Measurements from ENCODE around the gene CELA2A. TPM values are rescaled to one million over a fixed set of nuclear protein-coding genes. Genes with fewer than 3 reads are reported as not detected.

CELA2A gene
- total RNA-seq, 2 donors from 2014 or later = not detected

GRCh38 chr1:15446212-15446611, 10.3 kb upstream of the CELA2A start:
- Histone ChIP-seq H3K9ac (ENCODE audit: extremely low read depth, low read length, poor library complexity, severe bottlenecking) (no peak overlapping the region), H3K27me3 (ENCODE audit: control insufficient read depth, insufficient read depth, low read length, poor library complexity, severe bottlenecking) (no peaks in the 10 kb centered on the region), H3K27ac (ENCODE audit: low read depth, low read length) (no peak overlapping the region), H3K9me3 (ENCODE audit: control insufficient read depth, low read length) (no peaks in the 10 kb centered on the region), H3K36me3 (ENCODE audit: control insufficient read depth, insufficient read depth, low read length) (no peaks in the 10 kb centered on the region), H3K4me1 (ENCODE audit: control insufficient read depth, insufficient read depth, low read length) (no peaks in the 10 kb centered on the region), H3K4me3 (ENCODE audit: low read length) (no peak overlapping the region)
- Mint-ChIP-seq H3K36me3 (ENCODE audit: low read depth) (no peaks in the 10 kb centered on the region), H3K4me1 (no peaks in the 10 kb centered on the region), H3K27ac (no peak overlapping the region), H3K27me3 (ENCODE audit: insufficient read depth) (no peaks in the 10 kb centered on the region), H3K9me3 (peaks cover 4% of the 10 kb centered on the region), H3K4me3 (no peak overlapping the region)
- TF ChIP-seq, protein P1, sequence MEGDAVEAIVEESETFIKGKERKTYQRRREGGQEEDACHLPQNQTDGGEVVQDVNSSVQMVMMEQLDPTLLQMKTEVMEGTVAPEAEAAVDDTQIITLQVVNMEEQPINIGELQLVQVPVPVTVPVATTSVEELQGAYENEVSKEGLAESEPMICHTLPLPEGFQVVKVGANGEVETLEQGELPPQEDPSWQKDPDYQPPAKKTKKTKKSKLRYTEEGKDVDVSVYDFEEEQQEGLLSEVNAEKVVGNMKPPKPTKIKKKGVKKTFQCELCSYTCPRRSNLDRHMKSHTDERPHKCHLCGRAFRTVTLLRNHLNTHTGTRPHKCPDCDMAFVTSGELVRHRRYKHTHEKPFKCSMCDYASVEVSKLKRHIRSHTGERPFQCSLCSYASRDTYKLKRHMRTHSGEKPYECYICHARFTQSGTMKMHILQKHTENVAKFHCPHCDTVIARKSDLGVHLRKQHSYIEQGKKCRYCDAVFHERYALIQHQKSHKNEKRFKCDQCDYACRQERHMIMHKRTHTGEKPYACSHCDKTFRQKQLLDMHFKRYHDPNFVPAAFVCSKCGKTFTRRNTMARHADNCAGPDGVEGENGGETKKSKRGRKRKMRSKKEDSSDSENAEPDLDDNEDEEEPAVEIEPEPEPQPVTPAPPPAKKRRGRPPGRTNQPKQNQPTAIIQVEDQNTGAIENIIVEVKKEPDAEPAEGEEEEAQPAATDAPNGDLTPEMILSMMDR (conservative IDR thresholded peaks at IDR 0.05) = no peak
- DNase-seq = no peak
- 89 to 94% methylated on average over 3 to 4 of the region's 4 CpGs for WGBS, 2 experiments (ENCODE audit: insufficient coverage in 1 of 2, insufficient read length in 1 of 2)

DNA sequence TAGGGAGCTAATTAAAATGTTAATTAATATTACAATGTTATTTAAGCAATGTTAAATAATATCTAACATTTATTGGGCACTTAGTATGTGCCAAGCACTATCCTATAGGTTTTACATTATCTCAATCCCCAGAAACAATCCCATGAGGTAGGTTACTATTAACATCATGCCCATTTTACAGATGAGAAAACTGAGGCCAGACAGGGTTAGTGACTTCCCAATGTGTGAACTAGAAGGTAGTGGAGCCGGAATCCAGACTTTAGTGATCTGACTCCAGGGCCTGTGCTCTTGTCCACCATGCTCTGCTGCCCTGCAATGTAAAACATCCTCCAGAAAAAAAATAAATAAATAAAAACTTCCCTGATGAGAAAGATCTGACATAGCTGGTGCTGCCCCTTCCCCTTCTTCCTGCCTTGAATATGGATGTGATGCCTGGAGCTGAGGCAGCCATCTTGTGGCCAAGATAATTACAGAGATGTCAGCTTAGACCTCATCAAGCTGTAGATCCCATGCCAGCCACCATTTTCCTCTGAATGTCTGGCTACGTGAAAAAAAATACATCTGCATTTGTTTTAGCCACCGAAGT, 7.6 kb upstream of the CELA2A start:
- H3K27me3 ChIP-seq (ENCODE audit: control insufficient read depth, insufficient read depth, low read length, poor library complexity, severe bottlenecking) = no peaks in the 10 kb centered on the region
- DNase-seq = no peak
- H3K4me1 ChIP-seq (ENCODE audit: control insufficient read depth, insufficient read depth, low read length) = no peaks in the 10 kb centered on the region
- H3K36me3 Mint-ChIP-seq (ENCODE audit: low read depth) = no peaks in the 10 kb centered on the region
- no peak overlapping the region for H3K4me3 Mint-ChIP-seq
- no peak overlapping the region for H3K27ac ChIP-seq (ENCODE audit: low read depth, low read length)
- H3K4me3 ChIP-seq (ENCODE audit: low read length) = no peak overlapping the region
- WGBS, 2 experiments (ENCODE audit: insufficient coverage in 1 of 2, insufficient read length in 1 of 2) = 87 to 88% methylated on average over 3 of the region's 3 CpGs
- no peak overlapping the region for H3K9ac ChIP-seq (ENCODE audit: extremely low read depth, low read length, poor library complexity, severe bottlenecking)
- no peak overlapping the region for H3K27ac Mint-ChIP-seq
- no peaks in the 10 kb centered on the region for H3K4me1 Mint-ChIP-seq
- peaks cover 5% of the 10 kb centered on the region for H3K9me3 Mint-ChIP-seq
- no peaks in the 10 kb centered on the region for H3K36me3 ChIP-seq (ENCODE audit: control insufficient read depth, insufficient read depth, low read length)
- TF ChIP-seq, protein P1 (conservative IDR thresholded peaks at IDR 0.05) = no peak
- no peaks in the 10 kb centered on the region for H3K9me3 ChIP-seq (ENCODE audit: control insufficient read depth, low read length)
- H3K27me3 Mint-ChIP-seq (ENCODE audit: insufficient read depth) = no peaks in the 10 kb centered on the region

DNA sequence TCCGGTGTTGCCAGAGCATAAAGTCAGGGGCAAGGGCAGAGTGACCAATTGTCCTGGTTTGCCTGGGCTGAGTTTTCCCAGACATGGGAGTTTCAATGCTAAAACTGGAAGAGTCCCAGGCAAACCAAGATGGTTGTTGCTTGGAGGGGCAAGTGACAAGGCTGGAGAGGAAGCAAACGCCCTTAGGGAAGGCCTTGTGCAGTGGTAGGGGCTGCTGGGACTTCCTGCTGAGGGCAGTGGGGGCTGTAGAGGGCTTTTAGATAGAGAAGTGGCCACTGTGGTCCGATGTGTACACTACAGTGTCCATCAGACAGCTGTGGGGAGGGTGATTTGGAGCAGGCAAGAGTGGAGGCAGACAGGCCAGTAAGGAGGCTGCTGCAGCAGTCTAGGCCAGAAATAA, 7.0 kb upstream of the CELA2A start:
- 90% methylated on average over 3 of the region's 3 CpGs for WGBS, 2 experiments (ENCODE audit: insufficient coverage in 1 of 2, insufficient read length in 1 of 2)
- no peak overlapping the region for H3K27ac Mint-ChIP-seq
- H3K9ac ChIP-seq (ENCODE audit: extremely low read depth, low read length, poor library complexity, severe bottlenecking) = no peak overlapping the region

More for the DNA sequence above, 7.0 kb upstream of the CELA2A start:
- no peak overlapping the region for H3K27ac ChIP-seq (ENCODE audit: low read depth, low read length)
- Mint-ChIP-seq H3K36me3 (ENCODE audit: low read depth) (no peaks in the 10 kb centered on the region), H3K4me1 (no peaks in the 10 kb centered on the region), H3K4me3 (no peak overlapping the region), H3K27me3 (ENCODE audit: insufficient read depth) (no peaks in the 10 kb centered on the region), H3K9me3 (peaks cover 5% of the 10 kb centered on the region)
- DNase-seq = no peak
- no peak overlapping the region for H3K4me3 ChIP-seq (ENCODE audit: low read length)
- H3K27me3 ChIP-seq (ENCODE audit: control insufficient read depth, insufficient read depth, low read length, poor library complexity, severe bottlenecking) = no peaks in the 10 kb centered on the region
- TF ChIP-seq, protein P1 (conservative IDR thresholded peaks at IDR 0.05) = no peak
- H3K4me1 ChIP-seq (ENCODE audit: control insufficient read depth, insufficient read depth, low read length) = no peaks in the 10 kb centered on the region
- no peaks in the 10 kb centered on the region for H3K9me3 ChIP-seq (ENCODE audit: control insufficient read depth, low read length)
- no peaks in the 10 kb centered on the region for H3K36me3 ChIP-seq (ENCODE audit: control insufficient read depth, insufficient read depth, low read length)

Measured in endodermal cell (in vitro differentiated cells).